ENCODE measurements around the gene KIF21B. TPM values are rescaled to one million over a fixed set of nuclear protein-coding genes. Genes with fewer than 3 reads are reported as not detected.

The KIF21B gene
- total RNA-seq, 4 donors from 2014 or later = 3.2 to 40.4 (median 22.7) TPM

DNA sequence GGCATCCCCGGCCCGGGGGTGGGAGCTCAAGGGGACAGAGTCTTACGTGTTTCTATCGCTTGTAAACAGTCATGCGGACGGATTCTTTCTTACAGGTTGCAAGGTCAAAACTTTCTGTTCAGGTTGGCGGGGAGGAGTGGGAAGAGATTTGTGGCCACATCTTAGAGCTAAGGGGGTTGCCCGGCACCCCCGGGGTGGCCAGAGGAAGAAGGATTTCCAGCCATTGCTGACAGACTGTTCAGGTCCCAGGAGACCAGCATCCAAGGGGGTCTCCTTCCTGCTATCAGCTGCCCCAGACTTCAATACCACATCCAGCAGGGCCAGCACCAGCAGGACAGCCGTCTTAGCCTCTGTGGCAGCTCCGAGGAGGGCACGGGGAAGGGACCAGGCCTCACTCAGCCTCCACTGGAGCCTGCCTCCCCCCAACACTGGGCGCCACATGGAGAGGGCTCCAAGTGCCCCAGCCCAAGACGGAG, 52.0 kb downstream of the KIF21B start:
- intact Hi-C loops (cut with DNase I; ENCODE audit: low total_unique reads) (loop anchor here (5.0 to 10.0 kb wide), 2 partner anchors 141 to 253 kb away; partner anchors contain the start of gene CACNA1S), in situ Hi-C loops (cut with MboI; ENCODE audit: low pct_ligation_motif_present in 1 of 4, low pct_unique_long_range_greater_than_20kb in 1 of 4, low sequenced_read_pairs in 3 of 4) (loop anchor here in 1 of 4 donors (10.0 kb wide), 1 partner anchor 143 kb away; the partner anchor contains the start of gene CACNA1S)
- no peaks in the 10 kb centered on the region for H3K27me3 ChIP-seq
- H3K9me3 ChIP-seq = no peaks in the 10 kb centered on the region
- TF ChIP-seq, protein P1, sequence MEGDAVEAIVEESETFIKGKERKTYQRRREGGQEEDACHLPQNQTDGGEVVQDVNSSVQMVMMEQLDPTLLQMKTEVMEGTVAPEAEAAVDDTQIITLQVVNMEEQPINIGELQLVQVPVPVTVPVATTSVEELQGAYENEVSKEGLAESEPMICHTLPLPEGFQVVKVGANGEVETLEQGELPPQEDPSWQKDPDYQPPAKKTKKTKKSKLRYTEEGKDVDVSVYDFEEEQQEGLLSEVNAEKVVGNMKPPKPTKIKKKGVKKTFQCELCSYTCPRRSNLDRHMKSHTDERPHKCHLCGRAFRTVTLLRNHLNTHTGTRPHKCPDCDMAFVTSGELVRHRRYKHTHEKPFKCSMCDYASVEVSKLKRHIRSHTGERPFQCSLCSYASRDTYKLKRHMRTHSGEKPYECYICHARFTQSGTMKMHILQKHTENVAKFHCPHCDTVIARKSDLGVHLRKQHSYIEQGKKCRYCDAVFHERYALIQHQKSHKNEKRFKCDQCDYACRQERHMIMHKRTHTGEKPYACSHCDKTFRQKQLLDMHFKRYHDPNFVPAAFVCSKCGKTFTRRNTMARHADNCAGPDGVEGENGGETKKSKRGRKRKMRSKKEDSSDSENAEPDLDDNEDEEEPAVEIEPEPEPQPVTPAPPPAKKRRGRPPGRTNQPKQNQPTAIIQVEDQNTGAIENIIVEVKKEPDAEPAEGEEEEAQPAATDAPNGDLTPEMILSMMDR (IDR thresholded peaks at IDR 0.05) = no peak
- TF ChIP-seq POLR2AphosphoS5 (IDR thresholded peaks at IDR 0.05) = no peak
- no peak for TF ChIP-seq EP300 (IDR thresholded peaks at IDR 0.05; ENCODE audit: low read depth)
- TF ChIP-seq POLR2A (IDR thresholded peaks at IDR 0.05) = no peak
- 71 to 85% methylated on average over 9 to 14 of the region's 14 CpGs for WGBS, 2 donors (ENCODE audit: low coverage in 1 of 2)
- H3K36me3 ChIP-seq = no peaks in the 10 kb centered on the region
- no peak for DNase-seq
- no peak overlapping the region for H3K4me3 ChIP-seq
- no peak overlapping the region for H3K27ac ChIP-seq
- H3K4me1 ChIP-seq = peaks cover 3 to 22% (median 13%) of the 10 kb centered on the region in 4 donors

DNA sequence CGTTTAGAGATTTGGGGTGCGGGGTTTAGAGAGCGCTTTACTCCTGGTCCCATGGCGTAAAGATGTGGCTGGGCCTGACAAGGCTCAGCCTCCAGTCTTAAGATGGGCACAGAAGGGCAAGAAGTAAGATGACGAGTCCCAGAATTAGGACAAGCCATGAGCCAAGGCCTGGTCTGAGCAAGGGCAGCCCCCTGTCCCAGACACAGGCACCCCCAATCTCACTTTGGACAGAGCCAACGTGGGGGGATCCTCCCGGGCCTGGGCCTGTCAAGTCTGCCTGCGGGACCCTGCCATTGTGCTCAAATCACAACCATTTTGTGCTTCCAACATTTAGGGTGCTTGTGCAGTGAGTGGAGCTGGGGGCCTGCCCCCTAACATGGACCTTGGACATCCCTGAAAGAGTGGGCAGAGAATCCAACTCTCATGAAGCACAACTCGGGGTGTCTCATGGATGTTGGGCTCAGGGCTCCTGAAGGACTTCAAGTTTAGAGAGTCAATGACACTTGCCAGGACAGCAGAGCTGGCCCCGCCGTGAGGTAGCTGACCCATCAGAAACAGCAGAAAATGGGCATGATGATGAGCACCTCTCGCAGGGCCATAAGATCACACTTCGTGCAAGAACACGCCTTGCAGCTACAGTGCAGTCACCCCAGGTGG, 52.6 kb downstream of the KIF21B start:
- no peaks in the 10 kb centered on the region for H3K36me3 ChIP-seq
- intact Hi-C loops (cut with DNase I; ENCODE audit: low total_unique reads) = loop anchor here (5.0 to 10.0 kb wide), 2 partner anchors 141 to 254 kb away; partner anchors contain the start of gene CACNA1S
- TF ChIP-seq, protein P1 (IDR thresholded peaks at IDR 0.05) = no peak
- no peak for TF ChIP-seq POLR2A (IDR thresholded peaks at IDR 0.05)
- TF ChIP-seq EP300 (IDR thresholded peaks at IDR 0.05; ENCODE audit: low read depth) = no peak
- TF ChIP-seq POLR2AphosphoS5 (IDR thresholded peaks at IDR 0.05) = no peak
- H3K27ac ChIP-seq = no peak overlapping the region
- no peak for DNase-seq
- H3K4me1 ChIP-seq = peaks cover 3 to 22% (median 13%) of the 10 kb centered on the region in 4 donors
- H3K4me3 ChIP-seq = no peak overlapping the region
- in situ Hi-C loops (cut with MboI; ENCODE audit: low pct_ligation_motif_present in 1 of 4, low pct_unique_long_range_greater_than_20kb in 1 of 4, low sequenced_read_pairs in 3 of 4) = loop anchor here in 1 of 4 donors (10.0 kb wide), 1 partner anchor 144 kb away; the partner anchor contains the start of gene CACNA1S
- WGBS, 2 donors (ENCODE audit: low coverage in 1 of 2) = 82% methylated on average over 14 of the region's 14 CpGs; no CpG with 5 or more reads in 1 of the 2 donors
- H3K27me3 ChIP-seq = no peaks in the 10 kb centered on the region
- no peaks in the 10 kb centered on the region for H3K9me3 ChIP-seq

DNA sequence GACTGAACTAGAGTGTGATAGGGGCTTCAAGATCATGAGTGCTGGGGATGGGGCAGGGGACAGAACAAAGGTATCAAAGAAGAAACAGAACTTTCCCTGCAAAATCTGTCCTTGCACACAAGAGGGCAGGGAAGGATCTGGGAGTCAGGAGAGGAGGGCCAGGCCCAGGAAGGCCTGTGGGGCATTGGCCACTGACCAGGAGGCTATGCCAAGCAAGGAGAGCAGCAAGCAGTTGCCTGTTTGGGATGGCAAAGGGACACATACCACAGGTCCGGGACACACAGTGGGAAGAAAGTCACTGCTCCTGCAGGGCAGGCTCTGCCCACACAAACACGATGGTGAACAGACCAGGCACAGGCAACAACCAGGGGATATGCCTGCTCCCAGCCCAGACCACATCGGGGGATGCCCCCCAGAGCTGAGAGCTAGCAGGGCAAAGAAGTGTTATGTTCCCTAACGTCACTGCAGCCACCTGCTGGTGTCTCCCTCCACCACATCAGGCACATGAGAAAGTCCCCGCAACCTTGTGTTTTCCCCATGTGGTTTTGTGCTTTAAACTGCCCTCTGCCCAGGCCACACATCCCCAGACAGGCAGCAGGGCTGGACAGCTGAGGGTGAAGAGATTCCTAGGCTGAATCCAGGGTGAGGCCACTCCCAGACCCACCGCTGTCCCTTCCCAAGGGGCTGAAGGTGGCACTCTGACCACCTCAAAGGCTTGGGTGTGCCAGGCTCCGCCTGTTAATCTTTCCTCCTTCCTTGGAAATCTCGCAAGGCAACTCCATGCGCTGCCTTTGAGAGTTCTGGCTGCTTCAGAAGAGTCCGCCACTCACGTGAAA, 53.6 kb downstream of the KIF21B start:
- TF ChIP-seq EP300 (IDR thresholded peaks at IDR 0.05; ENCODE audit: low read depth) (no peak), POLR2A (IDR thresholded peaks at IDR 0.05) (no peak), POLR2AphosphoS5 (IDR thresholded peaks at IDR 0.05) (no peak)
- TF ChIP-seq, protein P1 (IDR thresholded peaks at IDR 0.05) = no peak
- Histone ChIP-seq H3K36me3 (no peaks in the 10 kb centered on the region), H3K4me1 (peaks cover 3 to 22% (median 13%) of the 10 kb centered on the region in 4 donors), H3K27ac (no peak overlapping the region), H3K27me3 (no peaks in the 10 kb centered on the region), H3K4me3 (no peak overlapping the region), H3K9me3 (no peaks in the 10 kb centered on the region)
- intact Hi-C loops (cut with DNase I; ENCODE audit: low total_unique reads) = loop anchor here (5.0 to 10.0 kb wide), 2 partner anchors 142 to 255 kb away; partner anchors contain the start of gene CACNA1S
- no peak for DNase-seq
- WGBS, 2 donors (ENCODE audit: low coverage in 1 of 2) = 74% methylated on average over 11 of the region's 11 CpGs; no CpG with 5 or more reads in 1 of the 2 donors
- in situ Hi-C loops (cut with MboI; ENCODE audit: low pct_ligation_motif_present in 1 of 4, low pct_unique_long_range_greater_than_20kb in 1 of 4, low sequenced_read_pairs in 3 of 4) = loop anchor here in 2 of 4 donors (5.0 to 10.0 kb wide), 2 partner anchors 72 to 145 kb away; partner anchors contain the start of gene CACNA1S (in 1 of the 2)
